COR-L47 (cell line): ENCODE measurements around the gene FCER2.

ENCODE experiments used
- DNase-seq: peaks from one replicate; lab custom pipeline; 2025; lab: John Stamatoyannopoulos, UW

Gene FCER2

GRCh38 chr19:7699417-7700401, 2.2 kb downstream of the FCER2 start:
- no peak for DNase-seq

- DNase-seq = no peak
Observed at GRCh38 chr19:7699003-7699402, 2.9 kb downstream of the FCER2 start.

GRCh38 chr19:7698583-7698982, 3.3 kb downstream of the FCER2 start:
- no peak for DNase-seq

GRCh38 chr19:7697721-7698287, 4.1 kb downstream of the FCER2 start:
- DNase-seq = no peak

GRCh38 chr19:7694499-7694898, 7.4 kb downstream of the FCER2 start:
- DNase-seq = no peak

GRCh38 chr19:7692417-7693088, 9.4 kb downstream of the FCER2 start:
- no peak for DNase-seq

- no peak for DNase-seq
Observed at GRCh38 chr19:7691497-7691896, 10.4 kb downstream of the FCER2 start.

GRCh38 chr19:7690779-7691258, 11.1 kb downstream of the FCER2 start:
- DNase-seq = no peak

GRCh38 chr19:7689165-7689564, 12.8 kb downstream of the FCER2 start:
- DNase-seq = no peak

GRCh38 chr19:7687177-7687576, 14.8 kb downstream of the FCER2 start:
- no peak for DNase-seq

GRCh38 chr19:7685546-7686445, 16.1 kb downstream of the FCER2 start:
- no peak for DNase-seq

GRCh38 chr19:7682175-7682855, 19.6 kb downstream of the FCER2 start:
- no peak for DNase-seq

- no peak for DNase-seq
Observed at GRCh38 chr19:7681340-7682174, 20.4 kb downstream of the FCER2 start.

- peak; percentile 82 for DNase-seq
Observed at GRCh38 chr19:7680606-7681339, 21.2 kb downstream of the FCER2 start, which contains the start of gene TRAPPC5. TRAPPC5 (plus strand) TSS chr19:7680833; CDS start chr19:7682254, 1,421 bp downstream.

- DNase-seq = no peak
Observed at GRCh38 chr19:7679771-7680605, 21.9 kb downstream of the FCER2 start.

GRCh38 chr19:7678971-7679751, 22.8 kb downstream of the FCER2 start:
- peak; percentile 59 for DNase-seq

GRCh38 chr19:7677669-7678311, 24.1 kb downstream of the FCER2 start:
- DNase-seq = no peak
